Stimulated activated CD8-positive, alpha-beta memory T cell treated with anti-CD3 and anti-CD28 coated beads, Interleukin-2, amount 100 ng/mL, for 48 hours (primary cell): ENCODE results near the gene OTOP3.
A peak's percentile ranks its signal among the peaks of the same experiment; 100 is the strongest.

Source experiments
- DNase-seq, 2 donors: peaks; one replicate each; pipeline ENCODE4 v3.0.0-alpha.2; 2020; ENCODE audit warnings: low read depth in 2 of 2

OTOP3 gene

GRCh38 chr17:74917430-74917829 is 18.3 kb upstream of the OTOP3 start:
- no peak for DNase-seq

- no peak for DNase-seq
Measured at GRCh38 chr17:74918906-74919305, 16.8 kb upstream of the OTOP3 start.

DNA sequence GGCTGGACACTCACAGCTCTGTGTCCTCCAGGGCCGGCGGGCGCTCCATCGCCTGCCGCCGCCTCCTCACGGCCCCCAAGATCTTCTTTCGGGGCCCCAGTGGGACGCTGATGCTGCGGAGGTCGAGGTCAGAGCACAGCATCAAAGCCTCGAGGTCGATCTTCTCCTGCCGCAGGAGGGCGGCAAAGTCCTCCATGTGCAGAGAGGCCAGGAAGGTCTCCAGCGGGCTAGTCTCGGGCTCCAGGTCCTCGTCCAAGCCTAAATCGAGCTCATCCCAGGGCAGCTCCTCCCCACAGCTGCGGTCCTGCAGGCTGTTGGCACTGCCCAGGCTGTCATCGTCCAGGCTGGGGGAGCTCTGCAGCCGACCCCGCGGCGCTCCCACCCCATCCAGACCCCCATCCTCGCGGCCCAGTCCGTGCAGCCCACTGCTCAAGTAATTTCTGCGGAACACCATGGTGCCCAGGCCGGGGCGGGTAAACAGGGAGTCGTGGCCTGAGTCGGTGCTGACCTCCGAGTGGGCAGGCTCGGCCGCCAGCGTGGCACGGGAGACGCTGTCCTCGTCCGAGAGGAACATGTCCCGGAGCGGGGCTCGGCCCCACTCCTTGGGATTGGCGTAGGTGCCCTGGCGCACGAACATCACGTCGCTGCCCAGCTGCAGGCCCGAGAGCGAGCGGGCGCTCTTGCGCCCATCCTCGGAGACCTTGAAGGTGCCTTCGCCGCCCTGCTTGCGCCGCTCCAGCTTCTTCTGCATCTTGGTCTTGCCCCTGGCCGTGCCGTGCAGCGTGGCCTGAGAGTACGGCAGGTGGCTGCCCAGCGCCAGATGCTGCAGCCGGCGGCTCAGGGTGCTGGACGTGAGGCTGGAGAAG is 16.0 kb upstream of the OTOP3 start:
- DNase-seq: no peak

GRCh38 chr17:74920306-74920620 is 15.4 kb upstream of the OTOP3 start:
- no peak for DNase-seq

- no peak for DNase-seq
Measured at GRCh38 chr17:74920642-74921025, 15.1 kb upstream of the OTOP3 start.

DNA sequence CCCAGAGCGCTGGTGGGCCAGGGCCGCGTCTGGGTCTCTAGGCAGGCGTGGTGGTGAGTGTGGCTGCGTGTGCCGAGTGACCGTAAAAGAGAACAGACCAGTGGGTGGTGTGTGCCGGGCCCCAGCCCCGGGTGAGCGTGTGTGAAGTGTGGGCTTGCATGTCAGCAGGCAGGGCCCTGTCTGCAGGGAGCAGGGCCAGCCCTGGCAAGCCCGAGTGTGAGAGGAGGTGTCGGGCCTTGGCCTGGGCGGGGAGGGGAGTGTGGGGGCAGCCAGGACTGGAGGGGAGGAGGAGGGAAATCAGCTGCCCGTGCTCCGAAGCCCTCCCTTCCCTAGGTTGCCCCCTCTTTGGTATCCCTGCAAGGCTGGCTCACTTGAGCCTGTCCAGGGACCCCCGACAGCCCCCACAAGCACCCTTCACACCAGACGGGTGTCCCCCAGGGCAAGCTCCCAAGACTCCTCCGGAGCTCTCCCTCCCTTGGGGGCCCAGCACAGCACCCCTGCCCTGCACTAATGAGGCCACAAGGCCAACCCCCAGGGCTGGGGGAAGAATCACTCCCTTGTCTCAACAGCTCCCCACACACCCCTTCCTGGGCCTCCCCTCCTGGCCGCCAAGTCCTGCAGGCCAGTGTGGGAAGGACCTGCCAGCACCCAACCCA is 14.5 kb upstream of the OTOP3 start:
- no peak for DNase-seq

- no peak for DNase-seq
Measured at GRCh38 chr17:74921769-74922168, 13.9 kb upstream of the OTOP3 start.

DNA sequence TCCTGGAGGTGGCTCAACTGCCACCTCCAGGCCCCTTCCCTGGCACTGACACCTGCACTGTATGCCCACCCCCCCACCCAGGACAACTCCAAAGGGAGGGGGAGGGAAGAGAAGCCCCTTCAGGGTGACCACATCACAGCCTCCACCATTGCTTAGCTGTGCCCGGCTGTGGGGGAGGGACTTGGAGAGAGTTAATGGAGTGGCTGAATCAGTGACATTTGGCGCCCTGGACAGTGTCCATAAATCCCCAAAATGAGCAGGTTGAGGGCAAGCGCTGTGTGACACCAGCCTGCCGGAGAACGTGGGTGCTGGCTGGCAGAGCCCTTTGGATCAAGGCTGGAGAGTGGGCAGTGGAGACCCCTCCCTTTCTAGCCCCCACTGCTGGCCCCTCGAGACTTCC is 13.5 kb upstream of the OTOP3 start:
- no peak for DNase-seq

- peak in 1 of 2 donors; percentile 15 for DNase-seq
Measured at GRCh38 chr17:74922694-74923537, 12.8 kb upstream of the OTOP3 start, which contains the start of gene USH1G. TSS of gene USH1G (minus strand) at chr17:74923255. CDS start at chr17:74923073, 182 bp downstream.

GRCh38 chr17:74923538-74924249 is 12.0 kb upstream of the OTOP3 start:
- DNase-seq: peak; percentile 70 to 73

GRCh38 chr17:74924250-74924948 is 11.3 kb upstream of the OTOP3 start, which contains the start of gene OTOP2:
TSS of gene OTOP2 (plus strand) at chr17:74924273. CDS start at chr17:74924633, 360 bp downstream.
- DNase-seq: no peak

DNA sequence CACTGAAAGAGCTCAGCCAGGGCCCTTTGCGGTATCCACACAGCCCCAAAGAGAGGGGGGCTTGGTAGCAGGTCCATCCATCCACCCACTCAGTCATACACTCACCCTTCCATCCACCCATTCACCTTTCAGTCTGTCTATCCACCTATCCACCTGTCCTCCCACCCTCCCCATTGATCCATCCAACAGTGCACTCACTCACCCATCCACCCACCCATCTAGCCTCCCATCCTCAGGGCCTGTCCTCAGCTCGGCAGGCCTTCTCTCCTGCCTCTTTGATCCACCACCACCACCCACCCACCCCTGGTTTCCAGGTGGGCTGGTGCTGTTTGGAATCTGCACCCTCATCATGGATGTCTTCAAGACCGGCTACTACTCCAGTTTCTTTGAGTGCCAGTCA is 10.5 kb upstream of the OTOP3 start:
- no peak for DNase-seq

GRCh38 chr17:74928786-74929185 is 6.9 kb upstream of the OTOP3 start:
- DNase-seq: no peak

DNA sequence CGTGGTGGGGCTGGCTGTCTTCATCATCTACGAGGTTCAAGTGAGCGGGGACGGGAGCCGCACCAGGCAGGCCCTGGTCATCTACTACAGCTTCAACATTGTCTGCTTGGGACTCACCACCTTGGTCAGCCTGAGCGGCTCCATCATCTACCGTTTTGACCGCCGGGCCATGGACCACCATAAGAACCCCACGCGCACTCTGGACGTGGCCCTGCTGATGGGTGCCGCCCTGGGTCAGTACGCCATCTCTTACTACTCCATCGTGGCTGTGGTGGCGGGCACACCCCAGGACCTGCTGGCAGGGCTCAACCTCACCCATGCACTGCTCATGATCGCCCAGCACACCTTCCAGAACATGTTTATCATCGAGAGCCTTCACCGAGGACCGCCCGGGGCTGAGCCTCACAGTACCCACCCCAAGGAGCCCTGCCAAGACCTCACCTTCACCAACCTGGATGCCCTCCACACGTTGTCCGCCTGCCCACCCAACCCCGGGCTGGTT is 5.1 kb upstream of the OTOP3 start:
- DNase-seq: no peak

DNA sequence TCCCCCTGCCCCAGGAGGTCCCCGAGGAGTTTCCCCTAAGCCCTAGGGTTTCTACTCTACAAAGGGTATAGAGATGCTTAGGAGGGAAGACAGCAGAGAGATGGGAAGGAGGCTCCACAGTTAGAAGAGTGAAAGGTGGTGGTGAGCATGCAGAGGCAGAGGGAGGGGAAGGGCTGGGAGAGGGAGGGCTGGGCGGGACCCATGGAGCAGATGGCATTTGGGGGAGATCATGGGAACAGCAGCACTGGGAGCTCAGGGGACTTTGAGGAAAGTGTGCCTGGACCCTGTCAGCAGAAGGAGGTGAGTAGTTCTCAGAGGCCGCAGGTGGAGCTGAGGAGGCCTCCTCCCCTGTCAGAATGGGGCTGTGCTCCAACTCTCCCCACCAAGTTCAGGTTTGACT is 650 bp upstream of the OTOP3 start:
- no peak for DNase-seq

DNA sequence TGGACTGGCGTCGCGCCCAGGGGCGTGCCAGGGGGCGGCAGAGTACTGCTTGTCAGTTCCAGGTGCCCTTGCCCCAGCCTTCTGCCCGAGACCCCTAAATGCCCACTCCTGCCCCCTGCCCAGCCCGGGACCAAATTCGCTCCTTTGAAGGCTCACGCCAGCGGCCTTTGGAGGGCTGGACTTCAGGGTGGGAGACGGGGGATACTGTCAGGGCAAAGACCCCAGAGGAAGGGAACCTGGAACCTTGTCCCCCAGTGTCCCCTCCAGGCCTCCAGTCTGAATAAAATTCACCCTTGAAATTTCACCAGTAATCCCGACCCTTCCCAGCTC is 737 bp downstream of the OTOP3 start:
- DNase-seq: no peak

- DNase-seq: no peak
Measured at GRCh38 chr17:74937064-74938051, 1.7 kb downstream of the OTOP3 start.

GRCh38 chr17:74938194-74938950 is 2.7 kb downstream of the OTOP3 start:
- no peak for DNase-seq

- DNase-seq: no peak
Measured at GRCh38 chr17:74939534-74939933, 3.8 kb downstream of the OTOP3 start.
